CD4-positive, alpha-beta T cell treated with Interleukin-12 subunit alpha and Interleukin-12 subunit beta, for 1 hour (primary cell): Measurements from ENCODE around the gene MRPS34.

Experiments used
- DNase-seq: peaks from one replicate; pipeline ENCODE4 v3.0.0-alpha.2; 2020

The MRPS34 gene

GRCh38 chr16:1768767-1769401, 4.0 kb downstream of the MRPS34 start:
- no peak for DNase-seq

GRCh38 chr16:1768061-1768766, 4.7 kb downstream of the MRPS34 start:
- no peak for DNase-seq

- DNase-seq: no peak
These were observed 5.6 kb downstream of the MRPS34 start for GRCh38 chr16:1767116-1767994.

GRCh38 chr16:1766701-1767100, 6.2 kb downstream of the MRPS34 start:
- no peak for DNase-seq

- no peak for DNase-seq
These were observed 6.7 kb downstream of the MRPS34 start for GRCh38 chr16:1766231-1766630.

- DNase-seq: no peak
These were observed 7.1 kb downstream of the MRPS34 start for GRCh38 chr16:1765826-1766225.

- no peak for DNase-seq
These were observed 8.0 kb downstream of the MRPS34 start for GRCh38 chr16:1764971-1765370.

- no peak for DNase-seq
These were observed 9.1 kb downstream of the MRPS34 start for GRCh38 chr16:1763521-1764511.

GRCh38 chr16:1762879-1763520, 9.9 kb downstream of the MRPS34 start:
- DNase-seq: no peak

- no peak for DNase-seq
These were observed 10.6 kb downstream of the MRPS34 start for GRCh38 chr16:1762196-1762878.

- no peak for DNase-seq
These were observed 11.2 kb downstream of the MRPS34 start for GRCh38 chr16:1761751-1762150.

GRCh38 chr16:1760911-1761310, 12.0 kb downstream of the MRPS34 start:
- DNase-seq: no peak

GRCh38 chr16:1759511-1759910, 13.4 kb downstream of the MRPS34 start:
- DNase-seq: no peak

GRCh38 chr16:1758923-1759322, 14.0 kb downstream of the MRPS34 start:
- DNase-seq: no peak

- DNase-seq: no peak
These were observed 15.0 kb downstream of the MRPS34 start for GRCh38 chr16:1757714-1758461.

GRCh38 chr16:1754204-1754603, 18.7 kb downstream of the MRPS34 start:
- no peak for DNase-seq

- DNase-seq: no peak
These were observed 20.1 kb downstream of the MRPS34 start for GRCh38 chr16:1752853-1753252.

GRCh38 chr16:1751946-1752345, 21.0 kb downstream of the MRPS34 start:
- DNase-seq: no peak

- no peak for DNase-seq
These were observed 23.5 kb downstream of the MRPS34 start for GRCh38 chr16:1749152-1750117.
